ENCODE measurements around the gene NR1H4.
"Not testable (repeated sequence)": the region's sequence is repeated elsewhere in the genome, so short reads cannot be mapped to it uniquely, and the experiment has no call there.

NR1H4 gene

GRCh38 chr12:100473050-100473715, 483 bp upstream of the NR1H4 start:
- DNase-seq = no peak

- no peak for DNase-seq
Measured at GRCh38 chr12:100474617-100475016, 951 bp downstream of the NR1H4 start.

- no peak for DNase-seq
Measured at GRCh38 chr12:100476013-100476751, 2.5 kb downstream of the NR1H4 start.

GRCh38 chr12:100481021-100481420, 7.4 kb downstream of the NR1H4 start:
- no peak for DNase-seq

GRCh38 chr12:100484183-100484886, 10.7 kb downstream of the NR1H4 start:
- no peak for DNase-seq

- DNase-seq = no peak
Measured at GRCh38 chr12:100484891-100485471, 11.3 kb downstream of the NR1H4 start.

GRCh38 chr12:100485983-100486382, 12.3 kb downstream of the NR1H4 start:
- DNase-seq = no peak

GRCh38 chr12:100489251-100489820, 15.7 kb downstream of the NR1H4 start:
- no peak for DNase-seq

- no peak for DNase-seq
Measured at GRCh38 chr12:100490056-100490455, 16.4 kb downstream of the NR1H4 start.

- DNase-seq = no peak
Measured at GRCh38 chr12:100491104-100491503, 17.4 kb downstream of the NR1H4 start.

- no peak for DNase-seq
Measured at GRCh38 chr12:100493396-100494012, 19.8 kb downstream of the NR1H4 start.

- no peak for DNase-seq
Measured at GRCh38 chr12:100494026-100494425, 20.4 kb downstream of the NR1H4 start.

GRCh38 chr12:100494538-100494937, 20.9 kb downstream of the NR1H4 start:
- no peak for DNase-seq

GRCh38 chr12:100497105-100497795, 23.6 kb downstream of the NR1H4 start:
- no peak for DNase-seq

- DNase-seq = no peak
Measured at GRCh38 chr12:100498141-100498540, 24.5 kb downstream of the NR1H4 start.

GRCh38 chr12:100499416-100499815, 25.8 kb downstream of the NR1H4 start:
- no peak for DNase-seq

- not testable (repeated sequence) for DNase-seq
Measured at GRCh38 chr12:100502718-100503117, 29.1 kb downstream of the NR1H4 start.

GRCh38 chr12:100503228-100503628, 29.6 kb downstream of the NR1H4 start:
- DNase-seq = no peak

GRCh38 chr12:100504804-100505203, 31.1 kb downstream of the NR1H4 start:
- no peak for DNase-seq

- no peak for DNase-seq
Measured at GRCh38 chr12:100508751-100509150, 35.1 kb downstream of the NR1H4 start.

GRCh38 chr12:100512692-100513091, 39.0 kb downstream of the NR1H4 start:
- DNase-seq = no peak

GRCh38 chr12:100515968-100516367, 42.3 kb downstream of the NR1H4 start:
- no peak for DNase-seq

All from activated CD4-positive, alpha-beta T cell treated with anti-CD3 and anti-CD28 coated beads, Interleukin-2, amount 50 U/mL, for 16 hours (primary cell).